GM12801 (cell line): ENCODE data around the gene SETD3.

ENCODE experiments used
- CTCF ChIP-seq: IDR thresholded peaks from one replicate; pipeline ENCODE4 v1.5.1; 2011; ENCODE audit warnings: control low read depth; ENCODE audit not compliant: insufficient read length; ENCODE audit errors: extremely low read depth

SETD3 gene

GRCh38 chr14:99450266-99450665 lies 30.4 kb downstream of the SETD3 start:
- TF ChIP-seq CTCF, result no peak

- TF ChIP-seq CTCF, result no peak
Measured at GRCh38 chr14:99447739-99448138, 32.9 kb downstream of the SETD3 start.

GRCh38 chr14:99445931-99446330 lies 34.7 kb downstream of the SETD3 start:
- TF ChIP-seq CTCF, result no peak

- TF ChIP-seq CTCF, result no peak
Measured at GRCh38 chr14:99441918-99442317, 38.7 kb downstream of the SETD3 start.

- TF ChIP-seq CTCF, result no peak
Measured at GRCh38 chr14:99441157-99441870, 39.3 kb downstream of the SETD3 start.

- no peak for TF ChIP-seq CTCF
Measured at GRCh38 chr14:99440278-99440677, 40.4 kb downstream of the SETD3 start.

GRCh38 chr14:99437706-99438105 lies 43.0 kb downstream of the SETD3 start:
- no peak for TF ChIP-seq CTCF
